Loucy (cell line): Measurements from ENCODE around the gene TEX14.

Experiments
- H2AFZ ChIP-seq: fragments of 200-600 bp; sonication (generic); 2 replicates; pipeline ENCODE4 v1.6.0; 2016; ENCODE audit warnings: antibody characterized with exemption, mild to moderate bottlenecking, low read length, moderate library complexity
- H3F3A ChIP-seq: fragments of 200-600 bp; 2 replicates; pipeline ENCODE4 v1.6.0; 2016; ENCODE audit warnings: antibody characterized with exemption, low read depth, mild to moderate bottlenecking
- H3K27me3 ChIP-seq: fragments of 200-600 bp; sonication (generic); 2 replicates; pipeline ENCODE4 v1.6.1; 2014; ENCODE audit warnings: low read length, mild to moderate bottlenecking; ENCODE audit not compliant: insufficient read depth, poor library complexity, severe bottlenecking
- H3K36me3 ChIP-seq: fragments of 200-600 bp; sonication (generic); 2 replicates; pipeline ENCODE4 v1.6.1; 2016; ENCODE audit warnings: low read length; ENCODE audit not compliant: insufficient read depth
- H3K4me1 ChIP-seq: fragments of 200-600 bp; sonication (generic); 2 replicates; pipeline ENCODE4 v1.5.1; 2014; ENCODE audit warnings: low read length, mild to moderate bottlenecking; ENCODE audit not compliant: insufficient read depth, poor library complexity, severe bottlenecking
- H3K4me2 ChIP-seq: fragments of 200-600 bp; sonication (generic); 2 replicates; pipeline ENCODE4 v1.6.0; 2014; ENCODE audit warnings: antibody characterized with exemption, low read length, low read depth, mild to moderate bottlenecking; ENCODE audit not compliant: poor library complexity, severe bottlenecking
- H3K4me3 ChIP-seq: fragments of 200-600 bp; sonication (generic); 2 replicates; pipeline ENCODE4 v1.5.1; 2014; ENCODE audit warnings: low read length, mild to moderate bottlenecking, mixed read lengths; ENCODE audit not compliant: poor library complexity, severe bottlenecking
- H3K79me2 ChIP-seq: fragments of 200-600 bp; sonication (generic); 2 replicates; pipeline ENCODE4 v1.6.1; 2014; ENCODE audit warnings: low read length; ENCODE audit not compliant: insufficient read depth
- H3K9ac ChIP-seq: fragments of 200-600 bp; sonication (generic); 2 replicates; pipeline ENCODE4 v1.6.0; 2014; ENCODE audit warnings: mild to moderate bottlenecking, low read depth, low read length, moderate library complexity; ENCODE audit not compliant: poor library complexity, severe bottlenecking
- H3K9me2 ChIP-seq: fragments of 200-600 bp; sonication (generic); replicated peaks from 2 replicates; pipeline ENCODE4 v1.6.1; 2016; ENCODE audit warnings: low read depth, low read length, mixed read lengths
- H3K9me3 ChIP-seq: fragments of 200-600 bp; sonication (generic); 2 replicates; pipeline ENCODE4 v1.6.1; 2014; ENCODE audit warnings: mild to moderate bottlenecking, antibody characterized with exemption, low read length, low read depth; ENCODE audit not compliant: insufficient read depth
- H4K20me1 ChIP-seq: fragments of 200-600 bp; sonication (generic); 2 replicates; pipeline ENCODE4 v1.6.0; 2014; ENCODE audit warnings: antibody characterized with exemption, low read length, mild to moderate bottlenecking; ENCODE audit not compliant: insufficient read depth, poor library complexity, severe bottlenecking
- EZH2phosphoT487 ChIP-seq: fragments of 200-600 bp; IDR thresholded peaks from 2 replicates; pipeline ENCODE4 v1.6.1; 2018; ENCODE audit warnings: antibody characterized with exemption, mild to moderate bottlenecking, moderate library complexity, borderline replicate concordance
- TF ChIP-seq, protein P1 (sequence below): fragments of 200-600 bp; sonication (generic); conservative IDR thresholded peaks from 2 replicates; pipeline ENCODE4 v1.5.1; 2014; ENCODE audit warnings: mild to moderate bottlenecking, antibody characterized with exemption, low read length

TEX14 gene

DNA sequence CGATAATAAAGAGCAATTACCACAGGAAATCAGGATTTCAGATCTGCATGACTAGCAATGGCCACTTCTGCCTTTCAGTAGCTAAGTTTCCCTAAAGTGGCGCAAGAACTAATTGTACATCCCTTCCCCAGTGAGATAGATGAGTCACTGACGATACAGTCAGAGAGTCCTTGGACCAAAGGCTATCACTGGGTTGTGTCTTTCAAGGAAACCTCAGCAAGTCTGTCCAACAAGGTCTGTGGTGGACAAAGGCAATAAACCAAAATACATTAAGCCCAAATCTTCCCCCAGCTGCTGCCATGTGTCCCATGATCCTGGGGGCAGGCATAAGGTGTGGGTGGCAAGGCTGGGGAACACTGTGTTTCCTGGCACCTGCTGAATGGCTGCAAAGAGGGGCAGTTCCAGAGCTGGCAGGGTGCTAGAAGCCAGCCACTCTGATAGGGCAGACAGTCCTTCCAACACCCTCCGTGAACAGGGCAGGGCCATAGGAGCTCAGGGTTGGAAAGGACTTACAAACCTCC, 156.9 kb downstream of the TEX14 start:
- Histone ChIP-seq H3K4me1 (peaks cover 8% of the 10 kb centered on the region), H3K9me2 (no peaks in the 10 kb centered on the region), H4K20me1 (no peaks in the 10 kb centered on the region), H3K9me3 (no peaks in the 10 kb centered on the region), H3K27me3 (no peaks in the 10 kb centered on the region), H3K4me2 (no peak overlapping the region), H3K4me3 (no peak overlapping the region), H3K36me3 (no peaks in the 10 kb centered on the region), H3K79me2 (no peaks in the 10 kb centered on the region), H3K9ac (no peak overlapping the region), H2AFZ (no peak overlapping the region), H3F3A (no peaks in the 10 kb centered on the region)
- TF ChIP-seq, protein P1, sequence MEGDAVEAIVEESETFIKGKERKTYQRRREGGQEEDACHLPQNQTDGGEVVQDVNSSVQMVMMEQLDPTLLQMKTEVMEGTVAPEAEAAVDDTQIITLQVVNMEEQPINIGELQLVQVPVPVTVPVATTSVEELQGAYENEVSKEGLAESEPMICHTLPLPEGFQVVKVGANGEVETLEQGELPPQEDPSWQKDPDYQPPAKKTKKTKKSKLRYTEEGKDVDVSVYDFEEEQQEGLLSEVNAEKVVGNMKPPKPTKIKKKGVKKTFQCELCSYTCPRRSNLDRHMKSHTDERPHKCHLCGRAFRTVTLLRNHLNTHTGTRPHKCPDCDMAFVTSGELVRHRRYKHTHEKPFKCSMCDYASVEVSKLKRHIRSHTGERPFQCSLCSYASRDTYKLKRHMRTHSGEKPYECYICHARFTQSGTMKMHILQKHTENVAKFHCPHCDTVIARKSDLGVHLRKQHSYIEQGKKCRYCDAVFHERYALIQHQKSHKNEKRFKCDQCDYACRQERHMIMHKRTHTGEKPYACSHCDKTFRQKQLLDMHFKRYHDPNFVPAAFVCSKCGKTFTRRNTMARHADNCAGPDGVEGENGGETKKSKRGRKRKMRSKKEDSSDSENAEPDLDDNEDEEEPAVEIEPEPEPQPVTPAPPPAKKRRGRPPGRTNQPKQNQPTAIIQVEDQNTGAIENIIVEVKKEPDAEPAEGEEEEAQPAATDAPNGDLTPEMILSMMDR = no peak
- TF ChIP-seq EZH2phosphoT487 = no peak

GRCh38 chr17:58534331-58534730, 157.5 kb downstream of the TEX14 start:
- H3K4me3 ChIP-seq = no peak overlapping the region
- H3K4me2 ChIP-seq = no peak overlapping the region
- H4K20me1 ChIP-seq = no peaks in the 10 kb centered on the region
- no peaks in the 10 kb centered on the region for H3K79me2 ChIP-seq
- H3K27me3 ChIP-seq = no peaks in the 10 kb centered on the region
- TF ChIP-seq, protein P1 = no peak; the same call in 1 of the 2 replicates
- TF ChIP-seq EZH2phosphoT487 = no peak
- H3K4me1 ChIP-seq = peaks cover 3% of the 10 kb centered on the region
- H3K36me3 ChIP-seq = no peaks in the 10 kb centered on the region
- no peaks in the 10 kb centered on the region for H3K9me3 ChIP-seq
- H3F3A ChIP-seq = no peaks in the 10 kb centered on the region
- H3K9ac ChIP-seq = no peak overlapping the region
- H2AFZ ChIP-seq = no peak overlapping the region
- H3K9me2 ChIP-seq = no peaks in the 10 kb centered on the region

- Histone ChIP-seq H3K4me3 (no peak overlapping the region), H3F3A (no peaks in the 10 kb centered on the region), H3K4me1 (no peaks in the 10 kb centered on the region), H3K79me2 (no peaks in the 10 kb centered on the region), H4K20me1 (no peaks in the 10 kb centered on the region), H3K9me2 (no peaks in the 10 kb centered on the region), H3K9me3 (no peaks in the 10 kb centered on the region), H3K27me3 (no peaks in the 10 kb centered on the region), H2AFZ (no peak overlapping the region), H3K9ac (no peak overlapping the region), H3K36me3 (no peaks in the 10 kb centered on the region), H3K4me2 (no peak overlapping the region)
- TF ChIP-seq, protein P1 = no peak
- TF ChIP-seq EZH2phosphoT487 = no peak
These were observed 158.1 kb downstream of the TEX14 start for GRCh38 chr17:58533616-58534188.
